CD14-positive monocyte (primary cell): ENCODE measurements around the gene ARFGAP1. TPM values are rescaled to one million over a fixed set of nuclear protein-coding genes. Genes with fewer than 3 reads are reported as not detected.

Source experiments
- DNase-seq, 3 donors: peaks; one replicate each; pipeline ENCODE4 v3.0.0-alpha.2; 2011 to 2022
- H2AFZ ChIP-seq: 2 replicates; pipeline ENCODE4 v1.6.0; 2012; ENCODE audit warnings: mild to moderate bottlenecking, low read depth, low read length, inconsistent platforms; ENCODE audit not compliant: insufficient read depth, poor library complexity, severe bottlenecking
- H3K27ac ChIP-seq, 2 donors: 1 replicate in 1 of 2; 2 replicates in 1 of 2; pipeline ENCODE4 v1.5.1; 2012 to 2013; ENCODE audit warnings: low read length in 2 of 2, control low read depth in 1 of 2, inconsistent platforms in 1 of 2, low read depth in 1 of 2, mild to moderate bottlenecking in 1 of 2
- H3K27me3 ChIP-seq, 2 donors: one replicate each; pipeline versions ENCODE4 v1.6.0 to v1.6.1; 2011 to 2013; ENCODE audit warnings: low read length in 2 of 2; ENCODE audit not compliant: control insufficient read depth in 2 of 2, insufficient read depth in 2 of 2
- H3K36me3 ChIP-seq, 2 donors: replicated peaks in 1 of 2; 1 replicate in 1 of 2; 2 replicates in 1 of 2; pipeline versions ENCODE4 v1.5.1 to v1.6.1; 2012 to 2013; ENCODE audit warnings: low read length in 2 of 2, control low read depth in 1 of 2, inconsistent platforms in 1 of 2, mild to moderate bottlenecking in 1 of 2; ENCODE audit not compliant: insufficient read depth in 2 of 2, control insufficient read depth in 1 of 2
- H3K4me1 ChIP-seq, 2 donors: 1 replicate in 1 of 2; 2 replicates in 1 of 2; pipeline versions ENCODE4 v1.5.1 to v1.6.1; 2012 to 2013; ENCODE audit warnings: low read length in 2 of 2, control low read depth in 1 of 2, inconsistent platforms in 1 of 2, mild to moderate bottlenecking in 1 of 2, moderate library complexity in 1 of 2; ENCODE audit not compliant: insufficient read depth in 2 of 2, control insufficient read depth in 1 of 2
- H3K4me2 ChIP-seq: replicated peaks from 2 replicates; pipeline ENCODE3; 2012; ENCODE audit warnings: low read length, moderate library complexity, mild to moderate bottlenecking; ENCODE audit not compliant: poor library complexity, severe bottlenecking; ENCODE audit errors: extremely low read depth
- H3K4me3 ChIP-seq, 3 experiments: fragments of 200-600 bp in 1 of 3; sonication (generic) in 1 of 3; replicated peaks in 1 of 3; 1 replicate in 2 of 3; 2 replicates in 1 of 3; pipeline ENCODE4 v1.5.1; 2011 to 2013; ENCODE audit warnings: low read length in 3 of 3, mild to moderate bottlenecking in 3 of 3, control low read depth in 2 of 3, low read depth in 2 of 3, inconsistent platforms in 1 of 3, moderate library complexity in 1 of 3
- H3K79me2 ChIP-seq: 2 replicates; pipeline ENCODE4 v1.6.0; 2012; ENCODE audit warnings: mild to moderate bottlenecking, control low read depth, inconsistent platforms, low read length, moderate library complexity; ENCODE audit not compliant: insufficient read depth
- H3K9ac ChIP-seq: 2 replicates; pipeline ENCODE4 v1.6.0; 2017; ENCODE audit warnings: low read length, mild to moderate bottlenecking; ENCODE audit not compliant: insufficient read depth, poor library complexity, severe bottlenecking
- H3K9me3 ChIP-seq, 2 donors: replicated peaks in 1 of 2; 1 replicate in 1 of 2; 2 replicates in 1 of 2; pipeline versions ENCODE4 v1.5.1 to v1.6.1; 2012 to 2013; ENCODE audit warnings: low read length in 2 of 2, control low read depth in 1 of 2; ENCODE audit not compliant: control insufficient read depth in 1 of 2, insufficient read depth in 1 of 2
- H4K20me1 ChIP-seq: 2 replicates; pipeline ENCODE4 v1.6.0; 2012; ENCODE audit warnings: mild to moderate bottlenecking, low read length, control low read depth, moderate library complexity; ENCODE audit not compliant: insufficient read depth
- H3K27ac Mint-ChIP-seq, 7 donors: one replicate each; pipeline ENCODE4 v1.8.0; 2020; ENCODE audit warnings: mild to moderate bottlenecking in 7 of 7, mixed read lengths in 7 of 7, moderate library complexity in 6 of 7, inconsistent platforms in 2 of 7
- H3K27me3 Mint-ChIP-seq, 3 donors: one replicate each; pipeline ENCODE4 v1.8.0; 2021 to 2022; ENCODE audit warnings: low read depth in 3 of 3, mild to moderate bottlenecking in 3 of 3, mixed read lengths in 3 of 3, moderate library complexity in 3 of 3, inconsistent platforms in 1 of 3
- H3K36me3 Mint-ChIP-seq, 2 donors: one replicate each; pipeline ENCODE4 v1.8.0; 2020; ENCODE audit warnings: mixed read lengths in 2 of 2, inconsistent platforms in 1 of 2, mild to moderate bottlenecking in 1 of 2
- H3K4me1 Mint-ChIP-seq: one replicate; pipeline ENCODE4 v1.8.0; 2020; ENCODE audit warnings: mild to moderate bottlenecking, mixed read lengths
- H3K4me3 Mint-ChIP-seq, 2 donors: one replicate each; pipeline ENCODE4 v1.8.0; 2020; ENCODE audit warnings: mild to moderate bottlenecking in 2 of 2, mixed read lengths in 2 of 2, moderate library complexity in 1 of 2
- H3K9me3 Mint-ChIP-seq, 7 donors: one replicate each; pipeline ENCODE4 v1.8.0; 2020 to 2022; ENCODE audit warnings: mixed read lengths in 7 of 7, mild to moderate bottlenecking in 6 of 7, moderate library complexity in 6 of 7, inconsistent platforms in 2 of 7
- WGBS: methylation state at CpG from one replicate; pipeline ENCODE4 v1.1.5; 2013; ENCODE audit warnings: missing lambda C conversion rate; ENCODE audit not compliant: insufficient coverage; 5-methylcytosine and 5-hydroxymethylcytosine counted together
- intact Hi-C, 2 donors: fragments of 100-400 bp; cut with micrococcal nuclease; formaldehyde crosslinking; loops; one replicate each; pipeline versions ENCODE4 v1.15.0 to v1.15.1; 2023
- polyA plus RNA-seq, 3 donors: library from polyadenylated mRNA; depleted of rRNA in 1 of 3; unstranded in 2 of 3; stranded (reverse) in 1 of 3; fragments of 300-500 nt in 2 of 3; fragments of >200 nt in 1 of 3; fragmentation: Illumina TruSeq in 2 of 3; gene quantifications; 1 replicate in 2 of 3; 2 replicates in 1 of 3; pipeline ENCODE4 v1.2.3, GENCODE V29; 2012 to 2021
- TF ChIP-seq, protein P1 (sequence below): fragments of 200-600 bp; IDR thresholded peaks from one replicate; pipeline ENCODE4 v1.8.0; 2022; ENCODE audit warnings: antibody characterized with exemption, mild to moderate bottlenecking

Gene ARFGAP1
- polyA plus RNA-seq, 3 donors, result 11.2 to 99.8 (median 14.1) TPM

GRCh38 chr20:63281742-63282665, 9.4 kb downstream of the ARFGAP1 start:
- H3K27me3 ChIP-seq, result no peaks in the 10 kb centered on the region
- H3K27ac ChIP-seq, result no peak overlapping the region
- H3K36me3 ChIP-seq, result peaks cover 76 to 95% of the 10 kb centered on the region in 2 donors
- WGBS, result 96% methylated on average over 37 of the region's 38 CpGs
- TF ChIP-seq, protein P1, sequence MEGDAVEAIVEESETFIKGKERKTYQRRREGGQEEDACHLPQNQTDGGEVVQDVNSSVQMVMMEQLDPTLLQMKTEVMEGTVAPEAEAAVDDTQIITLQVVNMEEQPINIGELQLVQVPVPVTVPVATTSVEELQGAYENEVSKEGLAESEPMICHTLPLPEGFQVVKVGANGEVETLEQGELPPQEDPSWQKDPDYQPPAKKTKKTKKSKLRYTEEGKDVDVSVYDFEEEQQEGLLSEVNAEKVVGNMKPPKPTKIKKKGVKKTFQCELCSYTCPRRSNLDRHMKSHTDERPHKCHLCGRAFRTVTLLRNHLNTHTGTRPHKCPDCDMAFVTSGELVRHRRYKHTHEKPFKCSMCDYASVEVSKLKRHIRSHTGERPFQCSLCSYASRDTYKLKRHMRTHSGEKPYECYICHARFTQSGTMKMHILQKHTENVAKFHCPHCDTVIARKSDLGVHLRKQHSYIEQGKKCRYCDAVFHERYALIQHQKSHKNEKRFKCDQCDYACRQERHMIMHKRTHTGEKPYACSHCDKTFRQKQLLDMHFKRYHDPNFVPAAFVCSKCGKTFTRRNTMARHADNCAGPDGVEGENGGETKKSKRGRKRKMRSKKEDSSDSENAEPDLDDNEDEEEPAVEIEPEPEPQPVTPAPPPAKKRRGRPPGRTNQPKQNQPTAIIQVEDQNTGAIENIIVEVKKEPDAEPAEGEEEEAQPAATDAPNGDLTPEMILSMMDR, result no peak
- Mint-ChIP-seq H3K4me1 (peaks cover 6% of the 10 kb centered on the region), H3K36me3 (peaks cover 51 to 89% of the 10 kb centered on the region in 2 donors), H3K27ac (peak overlapping the region in 1 of 7 donors; percentile 26), H3K27me3 (peaks cover 0 to 2% (median 0%) of the 10 kb centered on the region in 3 donors), H3K9me3 (no peaks in the 10 kb centered on the region), H3K4me3 (no peak overlapping the region)
- H3K4me3 ChIP-seq, result no peak overlapping the region
- H3K4me1 ChIP-seq, result no peaks in the 10 kb centered on the region
- no peak overlapping the region for H2AFZ ChIP-seq
- peaks cover 35% of the 10 kb centered on the region for H4K20me1 ChIP-seq
- DNase-seq, result no peak
- no peaks in the 10 kb centered on the region for H3K9me3 ChIP-seq
- intact Hi-C loops, result no loop called here
- H3K9ac ChIP-seq, result no peak overlapping the region
- no peak overlapping the region for H3K4me2 ChIP-seq
- peaks cover 4% of the 10 kb centered on the region for H3K79me2 ChIP-seq

DNA sequence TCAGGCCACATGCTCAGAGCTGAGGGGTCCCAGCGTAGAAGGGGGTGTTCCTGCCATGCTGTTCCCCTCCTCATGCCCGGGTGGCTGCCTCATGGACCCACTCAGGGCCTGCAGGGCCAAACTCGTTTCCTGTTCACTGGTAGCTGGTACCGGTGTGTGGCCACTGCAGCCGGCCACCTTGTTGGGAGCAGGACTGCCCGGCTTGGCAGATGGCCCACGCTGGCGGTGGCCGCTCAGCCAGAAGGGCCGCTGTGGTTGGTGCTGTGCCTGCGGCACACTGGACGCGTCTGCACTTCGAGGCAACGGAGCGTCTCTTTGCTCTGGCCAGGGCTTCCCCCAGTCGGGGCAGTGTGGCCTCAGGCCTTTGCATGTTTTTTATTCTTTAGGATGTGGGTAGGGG, 10.3 kb downstream of the ARFGAP1 start:
- 90% methylated on average over 17 of the region's 17 CpGs for WGBS
- TF ChIP-seq, protein P1, result no peak
- Mint-ChIP-seq H3K4me3 (no peak overlapping the region), H3K9me3 (no peaks in the 10 kb centered on the region), H3K4me1 (peaks cover 6% of the 10 kb centered on the region), H3K27ac (peak overlapping the region in 1 of 7 donors; percentile 41), H3K36me3 (peaks cover 50 to 89% of the 10 kb centered on the region in 2 donors), H3K27me3 (peaks cover 0 to 2% (median 0%) of the 10 kb centered on the region in 3 donors)
- no peaks in the 10 kb centered on the region for H3K4me1 ChIP-seq
- H3K9ac ChIP-seq, result no peak overlapping the region
- no peak for DNase-seq
- H2AFZ ChIP-seq, result no peak overlapping the region
- peaks cover 76 to 95% of the 10 kb centered on the region in 2 donors for H3K36me3 ChIP-seq
- intact Hi-C loops, result no loop called here
- H3K27me3 ChIP-seq, result no peaks in the 10 kb centered on the region
- H3K27ac ChIP-seq, result no peak overlapping the region
- no peaks in the 10 kb centered on the region for H3K79me2 ChIP-seq
- H3K4me2 ChIP-seq, result no peak overlapping the region
- peaks cover 26% of the 10 kb centered on the region for H4K20me1 ChIP-seq
- H3K4me3 ChIP-seq, result no peak overlapping the region
- no peaks in the 10 kb centered on the region for H3K9me3 ChIP-seq
